Activated B cell treated with CpG ODN at 0.5 μM for 24 hours (primary cell): ENCODE measurements around the gene MKLN1. TPM values are rescaled to one million over a fixed set of nuclear protein-coding genes. Genes with fewer than 3 reads are reported as not detected.

Experiments
- ATAC-seq: fragments of 200-7000 bp; cut with Tn5 transposase; one replicate; pipeline ENCODE4 v1.10.0; 2021; ENCODE audit warnings: low read depth, mild to moderate bottlenecking, moderate library complexity
- CTCF ChIA-PET: fragments of 350-600 bp; sonication (Branson Sonifier 250); formaldehyde crosslinking; loops from one replicate; lab custom pipeline; 2021; ENCODE audit warnings: antibody characterized with exemption; lab: Charles Lee
- POLR2A ChIA-PET: fragments of 350-600 bp; sonication (Branson Sonifier 250); formaldehyde crosslinking; loops from one replicate; lab custom pipeline; 2021; ENCODE audit warnings: antibody characterized with exemption; lab: Charles Lee
- DNase-seq: peaks from one replicate; pipeline ENCODE4 v3.0.0; 2022
- H3K27ac Mint-ChIP-seq: one replicate; pipeline ENCODE4 v1.8.0; 2020; ENCODE audit warnings: mixed read lengths
- H3K27me3 Mint-ChIP-seq: one replicate; pipeline ENCODE4 v1.8.0; 2021; ENCODE audit warnings: mixed read lengths
- H3K36me3 Mint-ChIP-seq: one replicate; pipeline ENCODE4 v1.8.0; 2021; ENCODE audit warnings: low read depth, mixed read lengths
- H3K4me1 Mint-ChIP-seq: one replicate; pipeline ENCODE4 v1.8.0; 2021; ENCODE audit warnings: mixed read lengths
- H3K4me3 Mint-ChIP-seq: one replicate; pipeline ENCODE4 v1.8.0; 2020; ENCODE audit warnings: mild to moderate bottlenecking, mixed read lengths
- H3K9me3 Mint-ChIP-seq: one replicate; pipeline ENCODE4 v1.8.0; 2020; ENCODE audit warnings: mixed read lengths
- CTCF ChIP-seq: fragments of 200-600 bp; IDR thresholded peaks from one replicate; pipeline ENCODE4 v1.8.0; 2022; ENCODE audit warnings: antibody characterized with exemption, mild to moderate bottlenecking
- intact Hi-C: fragments of 100-400 bp; cut with micrococcal nuclease; formaldehyde crosslinking; loops from one replicate; pipeline ENCODE4 v1.15.1; 2024
- total RNA-seq: library from RNA; stranded (reverse); gene quantifications from 2 replicates; pipeline ENCODE4 v1.2.3, GENCODE V29; 2022

The MKLN1 gene
- total RNA-seq, 1 donor from 2014 or later, result 64.6 TPM

DNA sequence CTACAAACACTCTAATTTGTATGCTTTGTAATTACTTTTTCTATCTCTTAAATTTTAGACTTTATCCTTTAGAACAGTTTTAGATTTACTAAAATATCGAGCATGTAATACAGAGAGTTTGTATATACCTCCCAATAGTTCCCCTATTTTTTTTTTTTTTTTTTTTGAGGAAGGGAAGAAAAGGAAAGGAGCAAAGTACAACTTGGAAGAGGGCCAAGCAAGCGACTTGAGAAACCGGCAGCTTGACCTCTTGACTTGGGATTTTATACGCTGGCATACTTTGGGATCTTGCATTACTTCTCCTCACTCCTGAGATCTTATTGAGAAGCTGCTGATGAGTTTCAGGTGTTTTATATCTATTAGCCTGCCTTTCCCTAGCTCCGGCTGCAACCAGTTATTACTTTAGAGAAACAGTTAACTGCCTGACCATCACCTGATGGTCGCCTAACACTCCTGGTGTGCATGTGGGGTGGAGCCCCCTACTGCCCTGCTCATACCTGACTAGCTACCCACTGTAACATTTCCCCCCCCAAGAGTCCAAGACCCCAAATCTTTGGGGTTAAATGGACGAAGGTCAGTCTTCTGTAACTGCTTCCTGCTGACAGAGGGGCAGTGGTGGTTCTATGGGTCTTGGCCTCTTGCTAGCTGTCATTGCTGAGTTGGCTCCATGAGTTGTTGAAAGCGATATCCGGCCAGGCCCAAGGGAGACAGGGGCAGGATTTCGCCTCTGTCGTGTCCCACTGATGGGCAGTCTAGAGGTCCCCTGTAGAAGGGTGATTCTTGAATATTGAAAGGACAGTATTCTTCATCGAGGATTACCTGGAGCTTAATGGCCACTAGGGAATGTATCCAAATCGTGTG is 28.5 kb downstream of the MKLN1 start:
- ChIA-PET CTCF (no interaction called here), POLR2A (no interaction called here)
- H3K4me3 Mint-ChIP-seq, result no peak overlapping the region
- intact Hi-C loops, result no loop called here
- H3K36me3 Mint-ChIP-seq, result peaks cover 4% of the 10 kb centered on the region
- ATAC-seq (no peak), DNase-seq (no peak)
- TF ChIP-seq CTCF, result no peak
- no peaks in the 10 kb centered on the region for H3K27me3 Mint-ChIP-seq
- no peak overlapping the region for H3K27ac Mint-ChIP-seq
- H3K4me1 Mint-ChIP-seq, result peaks cover 76% of the 10 kb centered on the region
- H3K9me3 Mint-ChIP-seq, result no peaks in the 10 kb centered on the region

DNA sequence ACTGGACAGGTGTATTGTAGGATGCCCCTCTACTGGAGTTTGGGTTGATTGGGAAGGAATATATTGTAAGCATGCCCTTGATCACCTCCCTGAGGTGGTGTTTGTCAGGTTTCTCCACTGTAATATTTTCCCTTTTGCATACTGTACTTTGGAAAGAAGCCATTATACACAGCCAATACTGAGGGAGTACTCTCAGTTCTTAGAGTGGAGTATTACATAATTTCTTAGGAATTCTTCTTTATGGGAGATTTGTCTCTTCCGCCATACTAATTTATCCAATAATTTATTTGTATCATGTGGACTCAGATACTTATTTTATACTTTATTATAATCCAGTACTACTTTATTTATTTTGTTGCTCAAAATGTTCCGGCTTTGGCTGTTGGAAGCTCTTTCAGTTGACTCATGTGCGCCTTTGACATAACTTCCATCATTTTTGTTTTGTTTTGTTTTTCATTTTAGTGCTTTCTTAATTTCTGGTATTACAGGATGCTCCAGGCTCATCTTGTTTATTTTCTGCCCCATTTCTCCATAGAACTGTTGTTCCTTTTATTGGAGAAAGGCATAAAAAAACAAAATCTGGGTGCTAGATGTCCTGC is 29.7 kb downstream of the MKLN1 start:
- TF ChIP-seq CTCF, result no peak
- no peaks in the 10 kb centered on the region for H3K27me3 Mint-ChIP-seq
- ChIA-PET CTCF (no interaction called here), POLR2A (no interaction called here)
- intact Hi-C loops, result no loop called here
- peaks cover 77% of the 10 kb centered on the region for H3K4me1 Mint-ChIP-seq
- H3K9me3 Mint-ChIP-seq, result no peaks in the 10 kb centered on the region
- H3K4me3 Mint-ChIP-seq, result no peak overlapping the region
- no peak for ATAC-seq
- H3K36me3 Mint-ChIP-seq, result peaks cover 2% of the 10 kb centered on the region
- DNase-seq, result no peak
- no peak overlapping the region for H3K27ac Mint-ChIP-seq

DNA sequence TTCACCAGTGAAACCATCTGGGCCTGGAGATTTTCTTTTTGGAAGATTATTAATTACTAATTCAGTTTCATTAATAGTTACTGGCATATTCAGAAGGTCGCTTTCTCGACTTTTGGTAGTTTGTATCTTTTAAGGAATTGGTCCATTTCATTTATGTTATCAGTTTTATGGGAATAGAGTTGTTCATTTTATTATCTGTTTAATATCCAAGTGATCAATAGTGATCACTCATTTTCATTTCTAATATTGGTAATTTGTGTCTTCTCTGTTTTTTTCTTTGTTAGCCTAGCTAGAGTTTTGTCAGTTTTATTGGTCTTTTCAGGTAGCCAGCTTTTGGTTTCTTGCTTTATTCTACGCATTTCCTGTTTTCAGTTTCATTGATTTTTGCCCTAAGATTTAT is 31.0 kb downstream of the MKLN1 start:
- H3K9me3 Mint-ChIP-seq, result no peaks in the 10 kb centered on the region
- peaks cover 2% of the 10 kb centered on the region for H3K36me3 Mint-ChIP-seq
- peaks cover 75% of the 10 kb centered on the region for H3K4me1 Mint-ChIP-seq
- CTCF ChIA-PET, result no interaction called here
- no peaks in the 10 kb centered on the region for H3K27me3 Mint-ChIP-seq
- peak overlapping the region; percentile 36 for H3K4me3 Mint-ChIP-seq
- intact Hi-C loops, result no loop called here
- no peak for TF ChIP-seq CTCF
- DNase-seq (no peak), ATAC-seq (no peak)
- no peak overlapping the region for H3K27ac Mint-ChIP-seq
- POLR2A ChIA-PET, result no interaction called here

- H3K4me1 Mint-ChIP-seq, result peaks cover 72% of the 10 kb centered on the region
- H3K27me3 Mint-ChIP-seq, result no peaks in the 10 kb centered on the region
- CTCF ChIA-PET, result no interaction called here
- peaks cover 2% of the 10 kb centered on the region for H3K36me3 Mint-ChIP-seq
- intact Hi-C loops, result no loop called here
- H3K4me3 Mint-ChIP-seq, result peak overlapping the region; percentile 36
- H3K9me3 Mint-ChIP-seq, result no peaks in the 10 kb centered on the region
- H3K27ac Mint-ChIP-seq, result no peak overlapping the region
- ATAC-seq (no peak), DNase-seq (no peak)
- no peak for TF ChIP-seq CTCF
- POLR2A ChIA-PET, result interaction anchor here (0.8 kb wide), 1 partner anchor 1554 kb away, joined by 3 read pairs; no protein-coding TSS in a partner anchor
These were observed 31.6 kb downstream of the MKLN1 start for GRCh38 chr7:131359136-131359776.

- Mint-ChIP-seq H3K27ac (no peak overlapping the region), H3K27me3 (no peaks in the 10 kb centered on the region), H3K9me3 (no peaks in the 10 kb centered on the region), H3K4me1 (peaks cover 80% of the 10 kb centered on the region), H3K36me3 (no peaks in the 10 kb centered on the region), H3K4me3 (no peak overlapping the region)
- no peak for TF ChIP-seq CTCF
- CTCF ChIA-PET, result no interaction called here
- ATAC-seq, result no peak
- no peak for DNase-seq
- intact Hi-C loops, result no loop called here
- POLR2A ChIA-PET, result no interaction called here
These were observed 36.0 kb downstream of the MKLN1 start for GRCh38 chr7:131363719-131364118.
